Heart right ventricle (tissue), 16 donors: ENCODE data around the gene COL18A1. TPM values are rescaled to one million over a fixed set of nuclear protein-coding genes. Genes with fewer than 3 reads are reported as not detected.
A peak's percentile ranks its signal among the peaks of the same experiment; 100 is the strongest.

Experiments
- ATAC-seq, 8 donors: fragments of 200-7000 bp; cut with Tn5 transposase; one replicate each; pipeline ENCODE4 v1.9.1; 2020; ENCODE audit warnings: mild to moderate bottlenecking in 8 of 8, moderate library complexity in 8 of 8, moderate number of reproducible peaks in 1 of 8
- DNase-seq, 2 donors: peaks; one replicate each; pipeline ENCODE4 v3.0.0-alpha.2; 2020
- H3K27ac ChIP-seq, 10 donors: fragments of 200-600 bp; sonication (generic) in 2 of 10; one replicate each; pipeline versions ENCODE4 v1.5.0 to v1.8.0; 2020 to 2022; ENCODE audit warnings: mild to moderate bottlenecking in 3 of 10
- H3K27me3 ChIP-seq, 7 donors: fragments of 200-600 bp; one replicate each; pipeline ENCODE4 v1.8.0; 2021 to 2022; ENCODE audit warnings: mild to moderate bottlenecking in 2 of 7
- H3K36me3 ChIP-seq, 9 donors: fragments of 200-600 bp; sonication (generic) in 1 of 9; one replicate each; pipeline versions ENCODE4 v1.5.0 to v1.8.0; 2020 to 2022; ENCODE audit warnings: mild to moderate bottlenecking in 2 of 9
- H3K4me1 ChIP-seq, 9 donors: fragments of 200-600 bp; sonication (generic) in 1 of 9; one replicate each; pipeline versions ENCODE4 v1.5.0 to v1.8.0; 2020 to 2022; ENCODE audit warnings: mild to moderate bottlenecking in 4 of 9
- H3K4me3 ChIP-seq, 10 donors: fragments of 200-600 bp; sonication (generic) in 2 of 10; one replicate each; pipeline versions ENCODE4 v1.5.0 to v1.8.0; 2020 to 2022; ENCODE audit warnings: mild to moderate bottlenecking in 7 of 10, moderate library complexity in 2 of 10
- H3K9me3 ChIP-seq, 11 donors: fragments of 200-600 bp in 10 of 11; sonication (generic) in 2 of 11; one replicate each; pipeline versions ENCODE4 v1.5.0 to v1.8.0; 2013 to 2022; ENCODE audit warnings: mild to moderate bottlenecking in 2 of 11, control low read depth in 1 of 11, moderate library complexity in 1 of 11
- WGBS, 2 donors: extraction: QIAGEN DNeasy Blood & Tissue Kit; methylation state at CpG; one replicate each; pipeline ENCODE4 v1.1.7; 2013; ENCODE audit warnings: inconsistent platforms in 1 of 2; 5-methylcytosine and 5-hydroxymethylcytosine counted together
- intact Hi-C, 10 donors: fragments of 100-400 bp; cut with DNase I; formaldehyde crosslinking; loops; one replicate each; pipeline versions ENCODE4 v1.11.1 to v1.14.2; 2022
- polyA plus RNA-seq, 2 donors: library from polyadenylated mRNA; stranded (reverse); fragments of 200-250 nt; gene quantifications; one replicate each; pipeline ENCODE4 v1.2.3, GENCODE V29; 2013
- total RNA-seq, 10 donors: library from RNA; stranded (reverse); fragmentation: NEBNext Ultra II Directional in 3 of 10; extraction: Animal tissue kit (Norgen Biotek cat#: 25700) in 3 of 10; gene quantifications; one replicate each; pipeline versions ENCODE4 v1.2.1 to v1.2.4, GENCODE V29; 2021 to 2023
- TF ChIP-seq, protein P1 (sequence below), 9 donors: fragments of 200-600 bp; sonication (generic) in 2 of 9; IDR thresholded peaks; one replicate each; pipeline versions ENCODE4 v1.5.0 to v1.8.0; 2021 to 2022; ENCODE audit warnings: antibody characterized with exemption in 9 of 9, mild to moderate bottlenecking in 5 of 9, moderate library complexity in 1 of 9
- donor health status: Arrhythmogenic right ventricular cardiomyopathy.
- donor health status: ischemic (EF 13 %, LVEDD 7.1; RV severe dilation, severe dysfunction).
- donor health status: healthy with polysubstance abuse.
- donor health status: DM: no; HTN: yes; CAD: no.
- donor health status: DM: no; HTN: no; CAD: no.
- donor health status: ischemic (EF 25% LVEDD 6.9; RV normal size, moderate dysfunction).
- donor health status: ischemic (EF 25% LVEDD 5.7; RV mildly dilated, moderate dysfunction).
- donor health status: healthy.
- donor health status: DM: yes; HTN: yes; CAD: no.
- donor health status: Ischemic cardiomyopathy.
- donor health status: ischemic (EF 35%, LVEDD 5.7; RV mildly dilated, moderate dysfunction).
- donor health status: nonischemic (EF 11% LVEDD 7.7; RV severe dilation, severe dysfunction).
- donor health status: DM: yes; HTN: yes; CAD: no.
- donor health status: PGD.
- donor health status: ischemic (EF 29% LVEDD 5.4; RV normal size, mild dysfunction).
- donor health status: nonischemic (EF 23%, LVEDD 6.1; RV moderate dilation, normal function).

The COL18A1 gene
- total and polyA plus RNA-seq, 12 donors: 33.7 to 87.1 (median 52.6) TPM

DNA sequence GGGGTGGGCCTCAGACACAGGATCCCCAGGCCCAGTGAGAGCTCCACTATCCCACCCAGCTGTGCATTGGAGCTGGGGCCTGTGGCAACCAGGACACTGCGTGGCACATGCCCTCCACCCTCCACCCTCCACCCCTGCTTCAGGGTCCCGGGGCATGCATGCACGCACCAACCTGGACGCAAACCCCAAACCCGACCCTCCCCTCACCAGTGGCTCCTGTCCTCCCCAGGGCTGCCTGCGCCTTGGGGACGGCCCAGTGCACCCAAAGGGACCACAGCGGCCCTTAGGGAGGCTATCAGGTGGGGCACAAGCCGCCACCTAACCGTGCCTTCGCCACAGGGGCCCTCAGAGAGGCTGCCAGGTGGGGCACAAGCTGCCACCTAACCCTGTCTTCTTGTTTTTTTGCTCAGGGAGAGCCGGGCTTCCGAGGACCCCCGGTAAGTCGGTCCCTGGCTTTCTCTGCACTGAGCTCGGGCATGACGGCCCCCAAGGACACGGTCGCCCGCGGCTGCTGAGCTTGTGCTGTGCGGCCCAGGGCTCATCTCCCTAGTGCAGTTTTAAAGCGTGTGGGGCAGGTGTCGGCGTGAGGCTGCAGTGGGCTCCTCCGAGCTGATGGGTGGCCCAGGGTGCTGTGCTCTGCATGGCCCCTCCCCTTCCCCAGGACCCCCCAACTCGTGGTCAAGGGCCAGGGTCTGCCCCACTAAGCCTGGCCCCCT is 89.3 kb downstream of the COL18A1 start:
- Histone ChIP-seq H3K4me3 (no peak overlapping the region), H3K36me3 (peaks cover 0 to 88% (median 31%) of the 10 kb centered on the region in 9 donors), H3K4me1 (no peaks in the 10 kb centered on the region), H3K27me3 (no peaks in the 10 kb centered on the region), H3K27ac (no peak overlapping the region), H3K9me3 (no peaks in the 10 kb centered on the region)
- peak in 1 of 8 donors; percentile 10 for ATAC-seq
- WGBS, 2 donors: 95 to 97% methylated on average over 27 of the region's 27 CpGs
- peak in 1 of 2 donors; percentile 9 for DNase-seq
- intact Hi-C loops: loop anchor here in 1 of 10 donors (5.0 kb wide), 1 partner anchor 33 kb away; no protein-coding TSS in a partner anchor
- TF ChIP-seq, protein P1, sequence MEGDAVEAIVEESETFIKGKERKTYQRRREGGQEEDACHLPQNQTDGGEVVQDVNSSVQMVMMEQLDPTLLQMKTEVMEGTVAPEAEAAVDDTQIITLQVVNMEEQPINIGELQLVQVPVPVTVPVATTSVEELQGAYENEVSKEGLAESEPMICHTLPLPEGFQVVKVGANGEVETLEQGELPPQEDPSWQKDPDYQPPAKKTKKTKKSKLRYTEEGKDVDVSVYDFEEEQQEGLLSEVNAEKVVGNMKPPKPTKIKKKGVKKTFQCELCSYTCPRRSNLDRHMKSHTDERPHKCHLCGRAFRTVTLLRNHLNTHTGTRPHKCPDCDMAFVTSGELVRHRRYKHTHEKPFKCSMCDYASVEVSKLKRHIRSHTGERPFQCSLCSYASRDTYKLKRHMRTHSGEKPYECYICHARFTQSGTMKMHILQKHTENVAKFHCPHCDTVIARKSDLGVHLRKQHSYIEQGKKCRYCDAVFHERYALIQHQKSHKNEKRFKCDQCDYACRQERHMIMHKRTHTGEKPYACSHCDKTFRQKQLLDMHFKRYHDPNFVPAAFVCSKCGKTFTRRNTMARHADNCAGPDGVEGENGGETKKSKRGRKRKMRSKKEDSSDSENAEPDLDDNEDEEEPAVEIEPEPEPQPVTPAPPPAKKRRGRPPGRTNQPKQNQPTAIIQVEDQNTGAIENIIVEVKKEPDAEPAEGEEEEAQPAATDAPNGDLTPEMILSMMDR (IDR thresholded peaks at IDR 0.05): no peak

DNA sequence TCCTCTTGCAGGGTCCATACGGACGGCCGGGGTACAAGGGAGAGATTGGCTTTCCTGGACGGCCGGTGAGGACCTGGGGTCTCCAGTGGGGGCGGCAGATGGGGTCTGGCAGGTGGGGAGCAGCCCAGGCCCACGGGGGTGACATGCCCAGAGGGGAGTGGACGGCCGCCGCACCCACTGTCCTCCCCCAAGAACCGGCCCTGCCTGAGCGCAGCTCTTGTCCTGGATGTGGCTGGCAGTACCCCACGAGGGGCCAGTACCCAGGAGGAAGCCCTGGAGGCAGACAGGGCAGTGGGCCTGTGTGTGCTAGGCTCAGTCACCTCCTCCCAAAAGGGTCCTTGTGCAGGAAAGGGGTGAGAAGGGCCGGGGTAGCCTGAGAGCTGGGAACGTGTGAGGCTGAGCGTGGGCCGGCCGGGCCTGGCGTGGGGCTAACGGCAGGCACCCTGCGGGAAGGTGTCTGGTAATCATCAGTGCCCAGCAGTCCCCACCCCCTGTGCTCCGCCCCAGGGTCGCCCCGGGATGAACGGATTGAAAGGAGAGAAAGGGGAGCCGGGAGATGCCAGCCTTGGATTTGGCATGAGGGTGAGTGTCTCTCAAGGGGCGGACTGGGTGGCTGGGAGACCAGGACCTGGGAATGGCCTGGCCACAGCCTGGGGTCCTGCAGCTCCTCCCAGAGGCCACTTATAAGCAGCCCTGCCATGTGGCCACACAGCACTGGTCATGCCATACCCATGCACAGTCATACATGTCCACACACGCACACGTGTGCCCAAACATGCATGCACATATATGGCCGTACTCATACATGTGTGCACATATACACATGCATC is 90.1 kb downstream of the COL18A1 start:
- no peaks in the 10 kb centered on the region for H3K4me1 ChIP-seq
- intact Hi-C loops: loop anchor here in 1 of 10 donors (5.0 kb wide), 1 partner anchor 32 kb away; no protein-coding TSS in a partner anchor
- no peaks in the 10 kb centered on the region for H3K27me3 ChIP-seq
- H3K27ac ChIP-seq: no peak overlapping the region
- DNase-seq (peak in 1 of 2 donors; percentile 11), ATAC-seq (no peak)
- peaks cover 0 to 92% (median 31%) of the 10 kb centered on the region in 9 donors for H3K36me3 ChIP-seq
- 91 to 92% methylated on average over 30 of the region's 30 CpGs for WGBS, 2 donors
- no peak overlapping the region for H3K4me3 ChIP-seq
- no peaks in the 10 kb centered on the region for H3K9me3 ChIP-seq
- TF ChIP-seq, protein P1 (IDR thresholded peaks at IDR 0.05): no peak

DNA sequence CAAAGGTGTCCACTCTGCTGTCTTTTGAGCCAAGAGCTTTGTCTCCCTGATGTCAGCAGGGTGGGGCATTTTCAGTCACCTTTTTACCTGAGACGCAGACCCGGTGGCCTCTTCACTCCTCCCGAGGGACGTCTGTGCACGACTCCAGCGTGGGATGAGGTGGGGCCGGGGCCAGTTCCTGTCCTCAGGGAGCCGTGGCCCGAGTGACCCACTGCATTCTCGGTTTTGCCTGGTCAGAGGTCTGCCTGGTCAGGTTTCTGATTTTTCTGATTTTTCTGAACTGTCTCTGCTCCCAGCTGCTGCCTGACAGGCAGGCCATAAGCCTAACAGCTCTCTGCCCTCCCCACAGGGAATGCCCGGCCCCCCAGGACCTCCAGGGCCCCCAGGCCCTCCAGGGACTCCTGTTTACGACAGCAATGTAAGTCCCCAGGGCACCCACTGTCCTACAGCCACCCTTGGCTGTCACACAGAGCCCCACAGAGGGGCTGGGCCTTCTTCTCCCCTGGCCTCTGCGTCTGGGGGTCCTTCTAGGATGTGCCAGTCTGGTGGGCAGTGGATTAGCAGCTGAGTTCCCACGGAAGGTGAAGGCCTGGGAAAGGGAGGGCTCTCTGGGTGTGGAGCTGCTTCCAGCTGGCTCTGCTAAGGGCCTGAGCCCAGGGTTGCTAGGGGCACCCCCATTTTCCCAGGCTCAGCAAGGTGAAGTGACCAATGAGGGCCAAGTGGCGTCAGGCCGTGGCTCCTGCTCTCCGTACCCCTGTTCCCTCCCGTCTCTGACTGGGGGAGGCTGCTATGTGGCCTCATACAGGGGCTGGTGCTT is 91.4 kb downstream of the COL18A1 start:
- TF ChIP-seq, protein P1 (IDR thresholded peaks at IDR 0.05): no peak
- 89 to 90% methylated on average over 18 of the region's 18 CpGs for WGBS, 2 donors
- no peak for ATAC-seq
- no peaks in the 10 kb centered on the region for H3K9me3 ChIP-seq
- intact Hi-C loops: no loop called here
- no peak overlapping the region for H3K4me3 ChIP-seq
- H3K27ac ChIP-seq: no peak overlapping the region
- H3K36me3 ChIP-seq: peaks cover 0 to 81% (median 31%) of the 10 kb centered on the region in 9 donors
- H3K27me3 ChIP-seq: no peaks in the 10 kb centered on the region
- no peak for DNase-seq
- no peaks in the 10 kb centered on the region for H3K4me1 ChIP-seq
